ENCODE measurements around the gene GAREM1. TPM values are rescaled to one million over a fixed set of nuclear protein-coding genes. Genes with fewer than 3 reads are reported as not detected.

Gene GAREM1
- total RNA-seq, 1 donor from 2014 or later = 11.5 TPM

DNA sequence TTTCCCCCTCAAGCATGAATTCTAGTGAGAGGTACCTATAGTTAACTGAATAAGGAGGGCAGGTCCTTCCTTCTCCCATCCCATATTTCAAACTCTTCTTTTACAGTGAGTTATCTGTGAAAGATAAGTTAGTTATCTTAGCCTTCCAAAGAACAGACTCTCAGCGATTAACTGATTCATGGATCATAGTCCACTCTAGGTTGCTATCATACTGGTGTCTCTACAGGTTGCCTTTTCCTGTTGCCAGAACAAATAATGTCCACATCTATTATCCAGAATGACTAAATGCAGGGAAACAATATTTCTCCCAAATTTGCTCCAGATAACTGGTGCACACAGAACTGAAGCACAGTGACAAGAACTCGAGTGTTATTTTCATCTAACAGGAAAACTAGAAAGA lies 212.5 kb downstream of the GAREM1 start:
- H3K4me3 ChIP-seq = no peak overlapping the region

DNA sequence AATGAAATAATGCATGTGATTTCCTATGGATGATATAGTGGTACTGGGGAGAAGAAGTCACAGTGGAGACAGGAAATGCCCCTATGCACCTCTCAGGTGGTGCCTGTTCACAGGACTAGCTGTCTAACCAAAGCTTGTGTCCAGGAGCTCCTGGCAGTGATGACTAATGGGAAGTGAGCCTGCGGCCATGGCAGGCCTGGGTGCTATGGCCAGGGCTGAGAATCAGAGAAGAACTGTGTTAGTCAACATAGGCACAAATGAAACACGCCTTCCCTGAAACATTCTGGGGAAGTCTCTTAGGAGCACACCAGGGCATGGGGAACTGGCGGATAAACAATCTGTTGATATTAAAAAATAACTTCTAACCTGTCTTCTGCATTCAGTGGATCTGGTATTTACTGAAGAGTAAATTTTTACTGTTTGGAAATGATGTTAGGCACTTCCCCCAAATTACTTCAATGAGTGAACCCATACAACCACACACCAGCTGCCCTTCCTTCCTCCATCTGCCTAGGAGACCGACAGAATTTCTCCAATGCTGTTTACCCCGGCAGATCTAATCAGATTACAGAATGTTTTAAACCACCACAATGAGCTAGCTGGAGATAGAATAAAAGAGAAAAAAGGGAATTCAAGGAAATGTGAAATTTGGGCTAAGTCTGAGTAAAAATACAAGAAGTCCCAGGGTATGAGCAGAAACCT lies 213.4 kb downstream of the GAREM1 start:
- H3K27me3 ChIP-seq = no peaks in the 10 kb centered on the region
- H3K27ac ChIP-seq = no peak overlapping the region
- H3K4me1 ChIP-seq = no peaks in the 10 kb centered on the region
- H3K4me3 ChIP-seq = no peak overlapping the region
- no peak for DNase-seq
- peak; percentile 51 for ATAC-seq
- H3K36me3 ChIP-seq = no peaks in the 10 kb centered on the region
- TF ChIP-seq, protein P1, sequence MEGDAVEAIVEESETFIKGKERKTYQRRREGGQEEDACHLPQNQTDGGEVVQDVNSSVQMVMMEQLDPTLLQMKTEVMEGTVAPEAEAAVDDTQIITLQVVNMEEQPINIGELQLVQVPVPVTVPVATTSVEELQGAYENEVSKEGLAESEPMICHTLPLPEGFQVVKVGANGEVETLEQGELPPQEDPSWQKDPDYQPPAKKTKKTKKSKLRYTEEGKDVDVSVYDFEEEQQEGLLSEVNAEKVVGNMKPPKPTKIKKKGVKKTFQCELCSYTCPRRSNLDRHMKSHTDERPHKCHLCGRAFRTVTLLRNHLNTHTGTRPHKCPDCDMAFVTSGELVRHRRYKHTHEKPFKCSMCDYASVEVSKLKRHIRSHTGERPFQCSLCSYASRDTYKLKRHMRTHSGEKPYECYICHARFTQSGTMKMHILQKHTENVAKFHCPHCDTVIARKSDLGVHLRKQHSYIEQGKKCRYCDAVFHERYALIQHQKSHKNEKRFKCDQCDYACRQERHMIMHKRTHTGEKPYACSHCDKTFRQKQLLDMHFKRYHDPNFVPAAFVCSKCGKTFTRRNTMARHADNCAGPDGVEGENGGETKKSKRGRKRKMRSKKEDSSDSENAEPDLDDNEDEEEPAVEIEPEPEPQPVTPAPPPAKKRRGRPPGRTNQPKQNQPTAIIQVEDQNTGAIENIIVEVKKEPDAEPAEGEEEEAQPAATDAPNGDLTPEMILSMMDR (IDR thresholded peaks at IDR 0.05) = no peak
- intact Hi-C loops (cut with DNase I) = no loop called here
- H3K9me3 ChIP-seq = no peaks in the 10 kb centered on the region

More for the DNA sequence above, 212.5 kb downstream of the GAREM1 start:
- Histone ChIP-seq H3K36me3 (no peaks in the 10 kb centered on the region), H3K27me3 (no peaks in the 10 kb centered on the region), H3K4me1 (no peaks in the 10 kb centered on the region), H3K9me3 (no peaks in the 10 kb centered on the region), H3K27ac (no peak overlapping the region)
- no peak for DNase-seq
- TF ChIP-seq, protein P1 (IDR thresholded peaks at IDR 0.05) = no peak
- intact Hi-C loops (cut with DNase I) = no loop called here
- no peak for ATAC-seq

DNA sequence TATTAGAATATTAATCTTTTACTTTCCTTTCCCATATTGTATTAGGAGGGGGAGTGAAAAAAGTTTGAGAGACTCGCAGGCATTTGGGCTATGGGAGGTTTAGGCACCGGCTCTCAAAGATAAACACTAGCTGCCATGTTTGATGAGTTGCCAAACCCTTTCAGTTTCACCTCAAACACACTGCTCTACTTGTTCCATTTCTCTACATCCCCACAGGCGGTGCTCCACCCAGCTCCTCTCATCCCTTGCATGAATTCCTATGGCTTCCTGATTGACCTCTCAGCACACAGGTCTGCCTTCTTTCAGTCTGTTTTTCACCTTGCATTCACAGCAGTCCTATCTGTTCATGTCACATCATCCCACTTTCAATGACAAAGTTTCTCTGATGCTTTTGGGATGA lies 215.1 kb downstream of the GAREM1 start:
- TF ChIP-seq, protein P1 (IDR thresholded peaks at IDR 0.05) = no peak
- no peak for ATAC-seq

DNA sequence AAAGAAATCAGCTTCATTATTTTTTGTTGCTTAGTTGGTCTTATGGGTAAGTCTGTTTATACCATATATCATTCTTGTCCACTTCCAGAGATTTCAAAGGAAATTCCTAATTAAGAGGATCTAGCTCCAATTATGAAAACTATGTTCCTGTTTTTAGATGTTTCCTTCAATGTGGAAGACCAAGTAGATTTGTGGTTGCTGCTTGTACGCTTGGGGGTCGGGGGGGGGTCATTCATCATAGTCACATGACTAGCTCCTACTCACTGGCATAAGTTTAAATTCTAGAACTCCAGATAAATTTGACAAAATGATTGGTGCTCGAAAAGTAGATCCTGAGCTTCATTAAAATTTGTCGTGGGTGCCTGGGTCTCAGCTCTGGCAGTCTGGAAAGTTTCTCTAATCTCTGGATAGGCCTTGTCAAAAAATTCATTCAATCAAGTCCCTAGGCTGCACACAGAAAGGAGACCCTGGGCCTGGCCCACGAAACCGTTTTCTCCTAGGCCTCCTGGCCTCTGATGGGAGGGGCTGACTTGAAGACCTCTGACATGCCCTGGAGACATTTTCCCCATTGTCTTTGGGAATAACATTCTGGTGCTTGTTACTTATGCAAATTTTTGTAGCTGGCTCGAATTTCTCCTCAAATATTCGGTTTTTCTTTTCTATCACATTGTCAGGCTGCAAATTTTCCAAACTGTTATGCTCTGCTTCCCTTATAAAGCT lies 218.4 kb downstream of the GAREM1 start:
- Histone ChIP-seq H3K9me3 (no peaks in the 10 kb centered on the region), H3K27me3 (no peaks in the 10 kb centered on the region), H3K36me3 (no peaks in the 10 kb centered on the region), H3K4me1 (no peaks in the 10 kb centered on the region), H3K27ac (no peak overlapping the region), H3K4me3 (no peak overlapping the region)
- DNase-seq (no peak), ATAC-seq (no peak)
- TF ChIP-seq, protein P1 (IDR thresholded peaks at IDR 0.05) = no peak
- intact Hi-C loops (cut with DNase I) = no loop called here

More for the DNA sequence above, 215.1 kb downstream of the GAREM1 start:
- Histone ChIP-seq H3K9me3 (no peaks in the 10 kb centered on the region), H3K4me1 (no peaks in the 10 kb centered on the region), H3K27ac (no peak overlapping the region), H3K36me3 (no peaks in the 10 kb centered on the region), H3K27me3 (no peaks in the 10 kb centered on the region), H3K4me3 (no peak overlapping the region)
- intact Hi-C loops (cut with DNase I) = no loop called here
- no peak for DNase-seq

DNA sequence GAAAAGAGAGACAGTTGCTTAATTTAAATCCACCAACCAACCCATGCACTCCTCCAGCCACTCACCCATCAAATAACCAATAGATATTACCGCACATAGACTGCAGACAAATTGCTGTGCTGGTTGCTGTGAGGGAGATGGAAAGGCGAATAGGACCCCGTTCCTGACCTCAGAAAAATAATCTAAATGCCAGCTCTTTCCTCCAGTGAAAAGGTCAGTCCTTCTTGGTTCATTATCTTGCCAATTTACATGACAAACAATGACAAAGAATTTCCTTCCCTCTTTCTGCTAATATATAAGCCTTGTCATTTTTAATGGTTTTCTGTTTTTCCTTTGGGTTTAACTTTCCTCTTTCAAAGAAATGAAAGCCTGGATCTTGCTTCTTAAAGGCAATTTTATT lies 219.2 kb downstream of the GAREM1 start:
- Histone ChIP-seq H3K27me3 (no peaks in the 10 kb centered on the region), H3K4me3 (no peak overlapping the region), H3K4me1 (no peaks in the 10 kb centered on the region), H3K27ac (no peak overlapping the region), H3K9me3 (no peaks in the 10 kb centered on the region), H3K36me3 (no peaks in the 10 kb centered on the region)
- no peak for ATAC-seq
- intact Hi-C loops (cut with DNase I) = no loop called here
- no peak for DNase-seq
- TF ChIP-seq, protein P1 (IDR thresholded peaks at IDR 0.05) = no peak

Data from upper lobe of right lung (tissue), 1 donor.